GM19463 (cell line): ENCODE measurements around the gene EEF2K.

Experiments used
- ATAC-seq: cut with Tn5 transposase; IDR thresholded peaks from one replicate; pipeline ENCODE4 v1.9.1; 2021; ENCODE audit warnings: mild to moderate bottlenecking, moderate library complexity; ENCODE audit not compliant: unreplicated experiment

EEF2K gene

DNA sequence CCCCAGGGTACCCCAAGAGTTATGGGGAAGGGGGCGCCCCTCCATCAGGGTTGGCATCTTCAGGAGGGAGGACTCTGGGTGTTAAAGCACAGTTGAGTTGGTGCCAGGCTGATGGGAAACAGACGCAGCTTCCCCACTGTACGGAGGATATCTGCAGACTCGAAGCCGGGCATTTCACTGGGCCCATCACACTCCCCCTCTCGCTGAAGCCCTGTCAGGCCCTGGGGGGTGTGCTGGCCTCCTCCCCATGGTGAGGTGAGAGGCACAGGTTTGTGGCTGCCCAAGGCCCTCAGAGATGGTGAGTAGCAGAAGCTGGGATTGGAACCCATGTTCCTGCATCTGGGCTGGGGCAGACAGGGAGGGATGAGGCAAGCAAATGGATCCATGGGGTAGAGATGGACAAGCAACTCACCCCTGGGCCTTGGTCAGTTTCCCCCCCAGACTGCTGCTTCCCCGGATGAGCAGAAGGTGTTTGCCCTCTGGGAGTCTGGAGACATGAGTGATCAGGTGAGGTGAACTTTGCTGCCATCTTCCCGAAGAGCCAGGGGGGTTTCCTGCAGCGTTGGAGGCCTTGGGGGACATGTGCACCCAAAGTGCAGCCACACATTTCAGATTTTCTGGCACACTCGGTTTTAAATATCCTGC lies 122.1 kb downstream of the EEF2K start:
- ATAC-seq, result no peak

- ATAC-seq, result no peak
These were observed 123.2 kb downstream of the EEF2K start for GRCh38 chr16:22329199-22329695.

DNA sequence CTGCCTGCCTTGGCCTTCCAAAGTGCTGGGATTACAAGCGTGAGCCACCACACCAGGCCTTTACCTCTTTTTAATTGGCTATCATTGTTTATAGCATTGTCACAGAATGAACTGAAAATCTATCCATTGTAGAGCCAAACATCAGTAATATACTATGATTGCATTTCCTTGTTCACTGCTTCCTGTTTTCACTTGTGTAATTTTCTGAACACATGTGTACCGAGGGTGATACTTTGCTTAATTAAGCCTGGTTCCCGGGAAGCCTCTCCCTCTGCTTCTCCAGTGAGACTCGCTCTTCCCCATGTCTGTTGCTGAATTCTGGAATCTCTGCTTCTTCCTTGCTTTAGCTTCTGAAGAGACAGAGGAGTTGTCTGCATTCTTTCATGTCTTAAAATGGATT lies 124.2 kb downstream of the EEF2K start:
- ATAC-seq, result no peak

DNA sequence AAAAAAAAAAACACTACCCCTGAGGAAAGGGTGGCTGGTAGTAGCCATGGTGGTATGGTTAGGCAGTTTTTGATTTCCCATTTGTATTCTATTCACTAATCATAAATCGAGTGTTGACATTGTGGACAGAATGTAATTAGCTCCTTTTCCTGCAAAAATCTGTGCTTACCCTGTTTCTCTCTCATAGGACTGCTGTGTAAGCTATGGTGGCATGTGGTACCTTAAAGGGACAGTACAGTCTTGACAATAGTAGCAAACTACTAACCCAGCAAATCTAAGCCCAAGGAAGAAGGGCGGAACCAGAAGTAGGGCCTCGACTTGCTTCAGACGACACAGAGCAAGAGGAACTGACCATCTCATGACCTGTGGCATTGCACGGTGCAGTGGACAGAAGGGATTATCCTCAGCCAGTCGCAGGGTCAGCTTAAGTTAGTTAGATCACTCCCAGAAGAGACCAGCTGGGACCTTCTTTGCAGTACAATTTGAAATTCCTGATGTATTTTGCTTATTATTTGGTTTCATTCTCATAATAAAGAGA lies 127.4 kb downstream of the EEF2K start:
- ATAC-seq, result no peak

DNA sequence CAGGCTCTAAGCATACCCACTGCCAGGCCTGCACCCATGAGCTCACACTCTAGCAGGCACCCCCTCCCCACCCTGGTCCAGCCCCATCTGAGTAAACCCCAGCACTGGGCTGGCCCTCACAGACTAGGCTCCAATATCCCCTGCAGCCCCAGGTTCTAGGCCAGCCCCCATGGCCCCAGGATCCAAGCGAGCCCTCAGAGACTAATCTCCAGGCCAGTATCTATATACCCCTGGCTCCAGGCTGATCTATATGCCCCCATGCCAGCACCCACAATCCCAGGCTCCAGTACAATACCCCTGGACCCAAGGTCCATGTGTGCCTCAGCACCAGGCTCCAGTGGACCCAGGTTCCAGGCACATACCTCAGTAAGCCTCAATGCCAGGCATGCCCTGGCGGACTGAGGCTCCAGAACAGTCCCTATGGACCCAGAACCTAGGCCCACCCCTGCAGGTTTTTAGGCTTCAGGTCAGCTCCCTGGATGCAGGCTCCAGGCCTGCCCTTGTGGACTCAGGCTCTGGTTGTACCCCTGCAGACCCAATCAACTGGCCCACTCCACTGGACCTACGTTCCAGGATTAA lies 129.7 kb downstream of the EEF2K start:
- ATAC-seq, result no peak

DNA sequence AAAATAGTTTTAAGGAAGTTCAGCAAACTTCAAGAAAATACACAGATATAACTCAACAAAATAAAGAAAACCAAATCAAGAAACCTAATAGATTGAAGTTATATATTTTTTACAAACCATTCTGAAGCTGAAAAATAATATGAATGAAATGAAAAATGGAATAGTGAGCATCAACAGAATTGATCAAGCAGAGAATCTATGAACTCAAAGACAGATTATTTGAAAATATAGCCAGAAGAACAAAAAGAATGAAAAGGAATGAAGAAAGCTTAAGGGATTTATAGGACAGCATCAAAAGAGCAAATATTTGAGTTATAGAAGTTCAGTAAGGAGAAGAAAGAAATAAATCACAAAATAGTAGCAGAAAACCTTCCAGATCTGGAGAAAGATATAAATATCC lies 130.5 kb downstream of the EEF2K start:
- no peak for ATAC-seq

DNA sequence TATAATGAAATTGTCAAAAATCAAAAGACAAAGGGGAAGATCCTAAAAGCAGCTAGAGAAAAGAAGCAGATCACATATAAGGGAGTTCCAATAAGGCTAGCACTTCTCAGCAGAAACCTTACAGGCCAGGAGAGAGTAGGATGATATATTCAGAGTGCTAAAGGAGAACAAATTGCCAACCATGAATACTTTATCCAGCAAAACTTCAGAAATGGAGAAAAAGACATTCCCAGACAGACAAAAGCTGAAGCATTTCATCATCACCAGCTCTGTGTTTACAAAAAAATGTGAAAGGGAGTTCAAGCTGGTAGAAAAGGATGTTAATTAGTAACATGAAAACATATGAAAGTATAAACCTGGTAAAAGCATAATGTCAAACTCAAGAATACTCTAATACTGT lies 131.0 kb downstream of the EEF2K start:
- no peak for ATAC-seq

- no peak for ATAC-seq
These were observed 132.0 kb downstream of the EEF2K start for GRCh38 chr16:22337849-22338635.
